GM12801 (cell line): ENCODE measurements around the gene ADPRH.

Experiments
- TF ChIP-seq, protein P1 (sequence below): IDR thresholded peaks from one replicate; pipeline ENCODE4 v1.5.1; 2011; ENCODE audit warnings: control low read depth; ENCODE audit not compliant: insufficient read length; ENCODE audit errors: extremely low read depth

ADPRH gene

DNA sequence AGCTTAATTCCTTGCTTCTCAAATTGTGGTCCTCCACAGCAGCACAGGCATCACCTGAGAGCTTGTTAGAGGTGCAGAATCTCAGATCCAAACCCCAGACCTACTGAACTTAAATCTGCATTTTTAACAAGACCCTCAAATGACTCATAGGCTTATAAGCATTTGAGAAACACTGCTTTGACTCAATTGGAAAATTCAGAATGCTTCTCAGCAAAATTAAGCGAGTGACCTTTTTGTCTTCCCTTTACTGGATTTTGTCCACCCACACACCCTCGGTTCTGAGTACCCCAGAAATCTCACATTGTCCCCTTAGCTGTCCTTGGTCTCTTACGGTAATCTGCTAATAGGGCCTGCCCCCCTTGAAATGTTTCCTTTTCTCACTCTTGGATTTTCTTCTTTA is 37.7 kb upstream of the ADPRH start:
- TF ChIP-seq, protein P1, sequence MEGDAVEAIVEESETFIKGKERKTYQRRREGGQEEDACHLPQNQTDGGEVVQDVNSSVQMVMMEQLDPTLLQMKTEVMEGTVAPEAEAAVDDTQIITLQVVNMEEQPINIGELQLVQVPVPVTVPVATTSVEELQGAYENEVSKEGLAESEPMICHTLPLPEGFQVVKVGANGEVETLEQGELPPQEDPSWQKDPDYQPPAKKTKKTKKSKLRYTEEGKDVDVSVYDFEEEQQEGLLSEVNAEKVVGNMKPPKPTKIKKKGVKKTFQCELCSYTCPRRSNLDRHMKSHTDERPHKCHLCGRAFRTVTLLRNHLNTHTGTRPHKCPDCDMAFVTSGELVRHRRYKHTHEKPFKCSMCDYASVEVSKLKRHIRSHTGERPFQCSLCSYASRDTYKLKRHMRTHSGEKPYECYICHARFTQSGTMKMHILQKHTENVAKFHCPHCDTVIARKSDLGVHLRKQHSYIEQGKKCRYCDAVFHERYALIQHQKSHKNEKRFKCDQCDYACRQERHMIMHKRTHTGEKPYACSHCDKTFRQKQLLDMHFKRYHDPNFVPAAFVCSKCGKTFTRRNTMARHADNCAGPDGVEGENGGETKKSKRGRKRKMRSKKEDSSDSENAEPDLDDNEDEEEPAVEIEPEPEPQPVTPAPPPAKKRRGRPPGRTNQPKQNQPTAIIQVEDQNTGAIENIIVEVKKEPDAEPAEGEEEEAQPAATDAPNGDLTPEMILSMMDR: no peak

DNA sequence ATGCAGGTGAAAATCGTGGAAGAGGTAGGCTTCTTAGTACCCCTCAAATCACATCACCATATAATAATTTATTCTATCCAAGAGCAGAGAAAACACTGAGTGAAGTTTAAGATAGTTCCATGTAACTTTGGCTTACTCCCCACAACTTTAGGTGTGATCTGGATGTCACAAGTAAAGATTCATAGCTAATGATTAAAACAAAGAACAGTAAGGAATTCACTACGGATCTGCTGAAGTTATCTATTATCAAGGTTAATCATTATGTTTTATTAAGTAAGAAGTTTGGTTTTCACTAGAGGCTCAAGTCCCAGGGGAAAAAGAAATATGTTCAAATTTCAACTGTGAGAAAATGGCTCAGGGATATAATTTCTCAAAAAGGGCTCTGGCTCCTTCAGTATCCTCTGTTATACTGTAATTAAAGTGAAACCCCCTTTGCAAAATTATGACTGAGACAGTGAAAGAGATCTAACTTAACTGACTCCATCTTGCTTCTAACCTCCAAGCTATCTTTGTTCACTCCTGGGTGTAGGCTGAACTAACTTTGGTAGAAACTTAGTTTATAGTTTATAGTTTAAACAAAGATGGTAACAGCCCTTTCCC is 37.0 kb upstream of the ADPRH start:
- TF ChIP-seq, protein P1: no peak

DNA sequence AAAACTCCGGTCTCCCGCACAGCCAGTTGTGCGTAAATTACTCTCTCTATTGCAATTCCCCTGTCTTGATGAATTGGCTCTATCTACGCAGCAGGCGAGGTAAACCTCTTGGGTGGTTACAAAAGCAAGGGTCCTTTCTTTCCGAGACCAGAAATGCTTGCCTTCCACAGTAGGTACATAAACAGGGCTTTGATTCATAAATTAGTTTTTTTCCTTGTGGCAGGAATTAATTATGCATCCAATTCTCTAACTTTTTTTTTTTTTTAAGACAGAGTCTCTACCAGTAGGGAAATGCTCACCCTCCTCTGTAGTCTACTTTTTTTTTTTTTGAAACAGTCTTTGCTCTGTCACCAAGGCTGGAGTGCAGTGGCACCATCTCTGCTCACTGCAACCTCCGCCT is 36.1 kb upstream of the ADPRH start:
- TF ChIP-seq, protein P1: no peak

DNA sequence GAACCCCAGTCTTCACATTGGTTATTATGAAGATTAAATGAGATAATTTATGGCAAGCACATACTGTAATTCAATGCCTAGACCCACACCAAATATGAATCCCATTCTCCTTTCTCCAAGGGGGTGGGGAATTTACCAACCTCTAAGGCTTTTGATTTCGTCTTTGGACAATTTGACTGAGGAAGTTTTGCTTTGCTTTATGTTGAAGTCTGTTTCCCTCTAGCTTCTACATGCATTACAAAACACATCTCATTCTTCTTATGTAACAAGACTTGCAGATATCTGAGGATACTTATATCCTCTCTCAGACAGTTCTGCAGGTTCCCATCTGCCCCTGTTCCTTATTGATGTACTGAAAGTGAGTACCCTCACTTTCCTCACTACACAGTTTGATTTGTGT is 32.1 kb upstream of the ADPRH start:
- TF ChIP-seq, protein P1: no peak

DNA sequence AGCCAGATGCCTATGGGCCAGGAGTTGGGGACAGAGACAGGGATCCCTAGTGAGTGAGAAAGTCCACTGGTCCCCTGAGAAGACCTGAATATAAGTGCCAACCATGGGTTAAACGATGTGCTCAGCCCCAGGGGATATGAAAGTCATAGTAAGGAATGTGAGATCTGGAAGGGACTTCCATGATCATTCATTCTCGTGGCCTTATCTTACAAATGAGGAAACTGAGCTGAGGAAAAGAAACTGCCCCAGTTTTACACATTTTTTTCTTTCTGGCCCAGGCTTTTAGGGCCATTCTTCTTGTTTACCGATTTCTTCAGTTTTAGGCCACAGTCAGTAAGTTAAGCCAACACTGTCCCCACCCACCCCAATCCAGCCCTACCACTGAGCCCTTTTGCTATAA is 31.0 kb upstream of the ADPRH start:
- TF ChIP-seq, protein P1: no peak

DNA sequence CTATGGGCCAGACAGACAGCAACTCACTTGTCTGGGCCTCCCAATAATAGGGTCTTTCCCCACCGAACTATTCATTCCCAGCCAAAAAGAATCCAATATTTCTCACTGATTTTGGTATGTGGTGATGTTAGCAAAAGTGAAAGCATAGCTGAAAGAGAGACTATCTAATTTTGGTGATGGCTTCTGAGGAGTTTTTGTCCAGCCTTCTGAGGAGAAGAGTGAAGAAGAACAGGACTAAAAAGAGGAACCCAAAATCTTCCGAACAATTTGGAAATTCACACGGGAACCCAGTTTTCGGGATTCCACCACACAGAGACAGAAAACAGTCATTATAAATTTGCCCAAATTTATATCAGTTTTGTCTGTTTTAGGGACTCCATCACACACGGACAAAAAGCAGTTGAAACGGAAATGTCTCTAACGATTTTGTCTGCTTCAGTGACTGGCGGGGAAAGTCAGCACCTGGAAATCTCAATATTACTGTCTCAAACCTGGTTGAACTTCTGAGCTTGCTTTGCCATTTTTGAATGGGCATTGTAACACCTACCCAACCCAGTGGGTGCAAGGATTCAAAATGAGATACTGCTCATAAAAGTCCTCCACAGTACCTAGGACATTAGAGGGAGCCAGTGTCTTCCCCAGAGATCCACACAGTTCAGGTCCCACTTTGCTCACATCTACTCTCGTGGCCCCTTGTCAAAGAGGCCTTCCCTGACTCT is 28.9 kb upstream of the ADPRH start:
- TF ChIP-seq, protein P1: no peak

DNA sequence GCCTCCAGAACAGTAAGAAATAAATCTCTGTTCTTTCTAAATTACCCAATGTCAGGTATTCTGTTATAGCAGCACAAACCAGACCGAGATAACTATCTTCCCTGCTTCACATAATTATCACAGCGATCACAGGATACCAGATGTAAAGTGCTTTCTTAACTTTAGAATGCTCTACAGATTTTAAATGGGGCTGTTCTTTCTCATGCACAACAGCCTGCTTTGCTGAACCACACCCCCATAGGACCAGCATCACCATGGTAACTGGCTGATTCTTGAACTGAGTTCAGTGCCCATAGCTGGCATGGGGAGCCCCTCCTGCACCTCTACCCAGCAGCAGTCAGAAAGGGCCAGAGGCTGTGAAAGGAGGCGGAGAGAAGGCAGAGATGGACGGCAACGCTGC is 27.7 kb upstream of the ADPRH start:
- TF ChIP-seq, protein P1: no peak
